ENCODE data around the gene ADAM33. TPM values are rescaled to one million over a fixed set of nuclear protein-coding genes. Genes with fewer than 3 reads are reported as not detected.

The ADAM33 gene
- total and polyA plus RNA-seq, 2 of the 8 experiments (the other 6 are each of a cell fraction or from before 2014, with no cell fraction given), result 4.2 to 6.0 TPM

- H3K9me3 ChIP-seq (ENCODE audit: insufficient read depth in 2 of 2, low read depth in 1 of 2, low read length in 1 of 2), result no peaks in the 10 kb centered on the region
- H4K20me1 ChIP-seq (replicated peaks in 1 of 2; ENCODE audit: control insufficient read depth in 1 of 2, insufficient read depth in 2 of 2, low read length in 2 of 2), result no peaks in the 10 kb centered on the region
- DNase-seq (ENCODE audit: low read depth in 1 of 2, low spot score in 2 of 2), result no peak
- no peak overlapping the region for H2AFZ ChIP-seq (ENCODE audit: low read length)
- no peak overlapping the region for H3K4ac ChIP-seq (replicated peaks; ENCODE audit: insufficient read length, low read depth, low read length)
- TF ChIP-seq ASH2L (IDR thresholded peaks at IDR 0.05; ENCODE audit: low read length) (no peak), JUN (IDR thresholded peaks at IDR 0.05; ENCODE audit: low read depth, low read length) (no peak), NANOG (IDR thresholded peaks at IDR 0.05; ENCODE audit: insufficient read depth, low read depth, low read length, poor library complexity, severe bottlenecking) (no peak)
- no peaks in the 10 kb centered on the region for H3K36me3 ChIP-seq (ENCODE audit: control insufficient read depth in 2 of 4, insufficient read depth in 4 of 4, low read length in 3 of 4)
- H3K18ac ChIP-seq (ENCODE audit: extremely low read depth, low read length), result no peak overlapping the region
- H3K79me2 ChIP-seq (ENCODE audit: control insufficient read depth in 1 of 2, insufficient read depth in 2 of 2, low read length in 2 of 2), result no peaks in the 10 kb centered on the region
- no peak for FAIRE-seq
- no peaks in the 10 kb centered on the region; a peak in 1 of 7 replicates for H3K27me3 ChIP-seq (replicated peaks in 1 of 4; ENCODE audit: control insufficient read depth in 3 of 4, extremely low read depth in 1 of 4, insufficient read depth in 3 of 4, low read length in 3 of 4)
- no peak overlapping the region for H2BK20ac ChIP-seq (ENCODE audit: low read length)
- H3K56ac ChIP-seq (replicated peaks; ENCODE audit: insufficient read length, low read depth, low read length), result no peak overlapping the region
- ChIA-PET CTCF (ENCODE audit: partially characterized antibody) (interaction anchor here (0.7 to 42.0 kb wide), 23 partner anchors 8 to 150 kb away, joined by 3 to 1432 read pairs (median 7); partner anchors contain the start of genes ADAM33, ADISSP and HSPA12B), POLR2A (ENCODE audit: partially characterized antibody) (interaction anchor here (1.2 kb wide), 1 partner anchor 42 kb away, joined by 3 read pairs; no protein-coding TSS in a partner anchor)
- H2BK5ac ChIP-seq (ENCODE audit: low read depth, low read length), result no peak overlapping the region
- H4K5ac ChIP-seq (ENCODE audit: insufficient read length, low read depth, low read length), result no peak overlapping the region
- H3K4me1 ChIP-seq (replicated peaks in 1 of 4; ENCODE audit: control insufficient read depth in 3 of 4, insufficient read depth in 4 of 4, low read length in 3 of 4), result no peaks in the 10 kb centered on the region
- H2BK120ac ChIP-seq (replicated peaks; ENCODE audit: low read depth, low read length), result no peak overlapping the region
- no peak overlapping the region for H3K4me3 ChIP-seq (ENCODE audit: extremely low read depth in 1 of 4, insufficient read depth in 2 of 4, low read depth in 3 of 4, low read length in 4 of 4)
- no peak overlapping the region for H3K23ac ChIP-seq (ENCODE audit: insufficient read length)
- no peak overlapping the region for H4K91ac ChIP-seq (replicated peaks; ENCODE audit: insufficient read length, low read length)
- no peak overlapping the region for H4K8ac ChIP-seq (ENCODE audit: extremely low read depth, insufficient read depth, low read length)
- H3K79me1 ChIP-seq (ENCODE audit: low read depth, low read length), result no peaks in the 10 kb centered on the region
- H2BK15ac ChIP-seq (ENCODE audit: low read length), result no peak overlapping the region
- no peak overlapping the region for H2BK12ac ChIP-seq (ENCODE audit: low read depth, low read length)
- no peak overlapping the region for H3K27ac ChIP-seq (ENCODE audit: low read depth, low read length)
- no peak overlapping the region for H3K14ac ChIP-seq (ENCODE audit: insufficient read length)
- H2AK5ac ChIP-seq (ENCODE audit: low read depth, low read length), result no peak overlapping the region
- WGBS, 2 experiments (ENCODE audit: extremely low coverage in 1 of 2, insufficient coverage in 1 of 2, insufficient read length in 1 of 2, insufficient replicate concordance in 2 of 2, low coverage in 1 of 2, low lambda C conversion rate in 2 of 2, missing lambda C conversion rate in 1 of 2), result 79% methylated on average over 6 of the region's 6 CpGs; no CpG with 5 or more reads in 1 of the 2 experiments
- peaks cover 4% of the 10 kb centered on the region; the same call in 1 of the 2 replicates for H3K23me2 ChIP-seq (ENCODE audit: low read depth, low read length)
- no peak overlapping the region for H3K4me2 ChIP-seq (ENCODE audit: insufficient read depth in 1 of 2, low read depth in 2 of 2, low read length in 2 of 2)
- no peak overlapping the region for H3K9ac ChIP-seq (replicated peaks in 1 of 4; ENCODE audit: extremely low read depth in 1 of 4, low read depth in 3 of 4, low read length in 3 of 4)
Observed at GRCh38 chr20:3710011-3710466, 28.2 kb upstream of the ADAM33 start.

Data from H1 (cell line).